Tibial artery (tissue), 4 donors: ENCODE data around the gene NUP62CL.

Experiments
- DNase-seq, 2 donors: peaks; one replicate each; pipeline ENCODE4 v3.0.0-alpha.2; 2019
- H3K27ac ChIP-seq, 2 donors: fragments of 200-600 bp; sonication (generic) in 1 of 2; 1 replicate in 1 of 2; 2 replicates in 1 of 2; pipeline ENCODE4 v1.5.1; 2018 to 2019; ENCODE audit warnings: mild to moderate bottlenecking in 1 of 2
- H3K27me3 ChIP-seq, 2 donors: fragments of 200-600 bp; sonication (generic) in 1 of 2; one replicate each; pipeline versions ENCODE4 v1.5.1 to v1.6.0; 2016 to 2019
- H3K36me3 ChIP-seq, 3 donors: fragments of 200-600 bp; sonication (generic) in 2 of 3; one replicate each; pipeline ENCODE4 v1.5.1; 2016 to 2019; ENCODE audit warnings: mild to moderate bottlenecking in 2 of 3
- H3K4me1 ChIP-seq, 4 donors: fragments of 200-600 bp; sonication (generic) in 2 of 4; 1 replicate in 3 of 4; 2 replicates in 1 of 4; pipeline ENCODE4 v1.5.1; 2016 to 2019
- H3K4me3 ChIP-seq, 2 donors: fragments of 200-600 bp; sonication (generic) in 1 of 2; 1 replicate in 1 of 2; 2 replicates in 1 of 2; pipeline ENCODE4 v1.5.1; 2018 to 2019; ENCODE audit warnings: mild to moderate bottlenecking in 2 of 2
- H3K9me3 ChIP-seq, 3 donors: fragments of 200-600 bp; sonication (generic) in 1 of 3; one replicate each; pipeline ENCODE4 v1.5.1; 2016 to 2019
- CTCF ChIP-seq, 2 experiments: fragments of 200-600 bp in 1 of 2; fragments of 450-650 bp in 1 of 2; IDR thresholded peaks; one replicate each; pipeline ENCODE4 v1.5.1; 2017 to 2019; ENCODE audit warnings: antibody characterized with exemption in 2 of 2, mild to moderate bottlenecking in 1 of 2, moderate library complexity in 1 of 2
- intact Hi-C: fragments of 100-400 bp; cut with DNase I; formaldehyde crosslinking; loops from one replicate; pipeline ENCODE4 v1.15.0; 2023; ENCODE audit warnings: low total_unique reads

Gene NUP62CL

GRCh38 chrX:107154787-107155620 lies 51.2 kb downstream of the NUP62CL start:
- no peaks in the 10 kb centered on the region for H3K27me3 ChIP-seq
- no peak overlapping the region for H3K4me3 ChIP-seq
- no peak for TF ChIP-seq CTCF (IDR thresholded peaks at IDR 0.05)
- no peaks in the 10 kb centered on the region for H3K9me3 ChIP-seq
- H3K27ac ChIP-seq = no peak overlapping the region
- intact Hi-C loops = no loop called here
- H3K4me1 ChIP-seq = no peaks in the 10 kb centered on the region
- H3K36me3 ChIP-seq = no peaks in the 10 kb centered on the region
- no peak for DNase-seq

GRCh38 chrX:107153005-107153404 lies 53.2 kb downstream of the NUP62CL start:
- Histone ChIP-seq H3K4me3 (no peak overlapping the region), H3K9me3 (no peaks in the 10 kb centered on the region), H3K36me3 (no peaks in the 10 kb centered on the region), H3K4me1 (no peaks in the 10 kb centered on the region), H3K27ac (no peak overlapping the region), H3K27me3 (no peaks in the 10 kb centered on the region)
- DNase-seq = no peak
- intact Hi-C loops = no loop called here
- no peak for TF ChIP-seq CTCF (IDR thresholded peaks at IDR 0.05)

GRCh38 chrX:107146670-107147069 lies 59.6 kb downstream of the NUP62CL start:
- no peaks in the 10 kb centered on the region for H3K36me3 ChIP-seq
- H3K27ac ChIP-seq = no peak overlapping the region
- H3K4me1 ChIP-seq = no peaks in the 10 kb centered on the region
- no peaks in the 10 kb centered on the region for H3K9me3 ChIP-seq
- H3K27me3 ChIP-seq = no peaks in the 10 kb centered on the region
- TF ChIP-seq CTCF (IDR thresholded peaks at IDR 0.05) = no peak
- no peak for DNase-seq
- no peak overlapping the region for H3K4me3 ChIP-seq
- intact Hi-C loops = no loop called here

GRCh38 chrX:107135965-107136307 lies 70.3 kb downstream of the NUP62CL start:
- no peaks in the 10 kb centered on the region for H3K4me1 ChIP-seq
- TF ChIP-seq CTCF (IDR thresholded peaks at IDR 0.05) = no peak
- no peaks in the 10 kb centered on the region for H3K36me3 ChIP-seq
- H3K27me3 ChIP-seq = no peaks in the 10 kb centered on the region
- H3K27ac ChIP-seq = no peak overlapping the region
- DNase-seq = no peak
- H3K4me3 ChIP-seq = no peak overlapping the region
- H3K9me3 ChIP-seq = no peaks in the 10 kb centered on the region
- intact Hi-C loops = no loop called here

GRCh38 chrX:107135049-107135964 lies 70.9 kb downstream of the NUP62CL start:
- Histone ChIP-seq H3K9me3 (no peaks in the 10 kb centered on the region), H3K4me3 (no peak overlapping the region), H3K4me1 (no peaks in the 10 kb centered on the region), H3K27me3 (no peaks in the 10 kb centered on the region), H3K36me3 (no peaks in the 10 kb centered on the region), H3K27ac (no peak overlapping the region)
- no peak for DNase-seq
- intact Hi-C loops = no loop called here
- TF ChIP-seq CTCF (IDR thresholded peaks at IDR 0.05) = no peak
